H1 (cell line): Measurements from ENCODE around the gene FAM204A. TPM values are rescaled to one million over a fixed set of nuclear protein-coding genes. Genes with fewer than 3 reads are reported as not detected.

Source experiments
- CTCF ChIA-PET: fragments of 300-600 bp; sonication (Branson Sonifier 250); formaldehyde crosslinking; loops from one replicate; lab custom pipeline; 2021; ENCODE audit not compliant: partially characterized antibody; lab: Charles Lee
- POLR2A ChIA-PET: fragments of 300-600 bp; sonication (Branson Sonifier 250); formaldehyde crosslinking; loops from one replicate; lab custom pipeline; 2021; ENCODE audit warnings: inconsistent platforms; ENCODE audit not compliant: partially characterized antibody; lab: Charles Lee
- DNase-seq, 2 experiments: peaks; one replicate each; pipeline versions ENCODE4 v3.0.0 to v3.0.0-alpha.2; 2010 to 2022; ENCODE audit warnings: low spot score in 2 of 2, low read depth in 1 of 2, mixed read lengths in 1 of 2
- FAIRE-seq: peaks from 2 replicates; lab custom pipeline; 2011; peaks lifted over from hg19 to GRCh38; lab: Jason Lieb, UNC
- H2AFZ ChIP-seq: 2 replicates; pipeline ENCODE4 v1.8.1; 2012; ENCODE audit warnings: low read length, inconsistent platforms
- H2AK5ac ChIP-seq: 2 replicates; pipeline ENCODE4 v1.6.1; 2013; ENCODE audit warnings: low read depth, low read length
- H2BK120ac ChIP-seq: replicated peaks from 2 replicates; pipeline ENCODE3; 2013; ENCODE audit warnings: low read depth, low read length, inconsistent platforms
- H2BK12ac ChIP-seq: 2 replicates; pipeline ENCODE4 v1.6.1; 2013; ENCODE audit warnings: low read depth, low read length
- H2BK15ac ChIP-seq: 2 replicates; pipeline ENCODE4 v1.6.1; 2013; ENCODE audit warnings: low read length
- H2BK20ac ChIP-seq: 2 replicates; pipeline ENCODE4 v1.6.1; 2013; ENCODE audit warnings: low read length
- H2BK5ac ChIP-seq: 2 replicates; pipeline ENCODE4 v1.6.1; 2013; ENCODE audit warnings: low read depth, low read length
- H3K14ac ChIP-seq: 2 replicates; pipeline ENCODE4 v1.6.1; 2013; ENCODE audit warnings: inconsistent platforms; ENCODE audit not compliant: insufficient read length
- H3K18ac ChIP-seq: 2 replicates; pipeline ENCODE4 v1.6.1; 2013; ENCODE audit warnings: low read length; ENCODE audit errors: extremely low read depth
- H3K23ac ChIP-seq: 2 replicates; pipeline ENCODE4 v1.6.1; 2013; ENCODE audit warnings: inconsistent platforms; ENCODE audit not compliant: insufficient read length
- H3K23me2 ChIP-seq: 2 replicates; pipeline ENCODE4 v1.6.1; 2013; ENCODE audit warnings: low read depth, low read length
- H3K27ac ChIP-seq: 2 replicates; pipeline ENCODE4 v1.6.1; 2011; ENCODE audit warnings: low read depth, low read length, inconsistent platforms
- H3K27me3 ChIP-seq, 4 experiments: replicated peaks in 1 of 4; 1 replicate in 1 of 4; 2 replicates in 3 of 4; pipeline versions ENCODE4 v1.6.1 to v1.8.1; 2011 to 2013; ENCODE audit warnings: low read length in 3 of 4, mild to moderate bottlenecking in 3 of 4, inconsistent platforms in 2 of 4, mixed read lengths in 2 of 4, moderate library complexity in 1 of 4; ENCODE audit not compliant: control insufficient read depth in 3 of 4, insufficient read depth in 3 of 4; ENCODE audit errors: extremely low read depth in 1 of 4
- H3K36me3 ChIP-seq, 4 experiments: 2 replicates each; pipeline versions ENCODE4 v1.6.1 to v1.8.1; 2011 to 2013; ENCODE audit warnings: mild to moderate bottlenecking in 4 of 4, low read length in 3 of 4, moderate library complexity in 2 of 4, control low read depth in 1 of 4, inconsistent platforms in 1 of 4; ENCODE audit not compliant: insufficient read depth in 4 of 4, control insufficient read depth in 2 of 4
- H3K4ac ChIP-seq: replicated peaks from 2 replicates; pipeline ENCODE3; 2013; ENCODE audit warnings: low read length, low read depth, mixed read lengths, inconsistent platforms; ENCODE audit not compliant: insufficient read length
- H3K4me1 ChIP-seq, 4 experiments: replicated peaks in 1 of 4; 1 replicate in 1 of 4; 2 replicates in 3 of 4; pipeline versions ENCODE4 v1.6.1 to v1.8.1; 2011 to 2013; ENCODE audit warnings: low read length in 3 of 4, inconsistent platforms in 2 of 4, mixed read lengths in 1 of 4; ENCODE audit not compliant: insufficient read depth in 4 of 4, control insufficient read depth in 3 of 4
- H3K4me2 ChIP-seq, 2 experiments: 2 replicates each; pipeline versions ENCODE4 v1.6.1 to v1.8.1; 2011 to 2013; ENCODE audit warnings: low read depth in 2 of 2, low read length in 2 of 2, control low read depth in 1 of 2, inconsistent platforms in 1 of 2, mild to moderate bottlenecking in 1 of 2; ENCODE audit not compliant: insufficient read depth in 1 of 2
- H3K4me3 ChIP-seq, 4 experiments: fragments of 200-600, 300-600 bp in 1 of 4; sonication (generic), shearing (Covaris generic), sonication (Bioruptor Twin) in 1 of 4; 2 replicates each; pipeline versions ENCODE4 v1.5.1 to v1.8.1; 2011 to 2016; ENCODE audit warnings: low read length in 4 of 4, low read depth in 3 of 4, control low read depth in 2 of 4, inconsistent platforms in 2 of 4, mild to moderate bottlenecking in 2 of 4, mixed read lengths in 1 of 4, moderate library complexity in 1 of 4; ENCODE audit not compliant: insufficient read depth in 2 of 4; ENCODE audit errors: extremely low read depth in 1 of 4
- H3K56ac ChIP-seq: replicated peaks from 2 replicates; pipeline ENCODE3; 2013; ENCODE audit warnings: low read depth, mild to moderate bottlenecking, mixed read lengths, low read length, inconsistent platforms; ENCODE audit not compliant: insufficient read length
- H3K79me1 ChIP-seq: 2 replicates; pipeline ENCODE4 v1.6.1; 2013; ENCODE audit warnings: low read depth, low read length, control low read depth
- H3K79me2 ChIP-seq, 2 experiments: 2 replicates each; pipeline versions ENCODE4 v1.6.1 to v1.8.1; 2012 to 2013; ENCODE audit warnings: low read length in 2 of 2, mild to moderate bottlenecking in 2 of 2, inconsistent platforms in 1 of 2; ENCODE audit not compliant: insufficient read depth in 2 of 2, control insufficient read depth in 1 of 2
- H3K9ac ChIP-seq, 4 experiments: replicated peaks in 1 of 4; 1 replicate in 1 of 4; 2 replicates in 3 of 4; pipeline versions ENCODE4 v1.6.1 to v1.8.1; 2011 to 2013; ENCODE audit warnings: low read depth in 3 of 4, low read length in 3 of 4, control low read depth in 2 of 4, mild to moderate bottlenecking in 2 of 4, moderate library complexity in 2 of 4, inconsistent platforms in 1 of 4; ENCODE audit errors: extremely low read depth in 1 of 4
- H3K9me3 ChIP-seq, 2 experiments: 2 replicates each; pipeline versions ENCODE4 v1.6.1 to v1.8.1; 2012 to 2013; ENCODE audit warnings: mild to moderate bottlenecking in 2 of 2, moderate library complexity in 2 of 2, control low read depth in 1 of 2, inconsistent platforms in 1 of 2, low read depth in 1 of 2, low read length in 1 of 2, mixed read lengths in 1 of 2; ENCODE audit not compliant: insufficient read depth in 2 of 2
- H4K20me1 ChIP-seq, 2 experiments: replicated peaks in 1 of 2; 2 replicates each; pipeline versions ENCODE3 to v1.8.1; 2011 to 2013; ENCODE audit warnings: inconsistent platforms in 2 of 2, low read length in 2 of 2, mild to moderate bottlenecking in 1 of 2; ENCODE audit not compliant: insufficient read depth in 2 of 2, control insufficient read depth in 1 of 2
- H4K5ac ChIP-seq: 2 replicates; pipeline ENCODE4 v1.6.1; 2013; ENCODE audit warnings: low read length, low read depth, mixed read lengths, inconsistent platforms; ENCODE audit not compliant: insufficient read length
- H4K8ac ChIP-seq: 2 replicates; pipeline ENCODE4 v1.8.0; 2013; ENCODE audit warnings: mild to moderate bottlenecking, moderate library complexity, low read length, inconsistent platforms; ENCODE audit not compliant: insufficient read depth; ENCODE audit errors: extremely low read depth
- H4K91ac ChIP-seq: replicated peaks from 2 replicates; pipeline ENCODE3; 2013; ENCODE audit warnings: low read length, mixed read lengths, inconsistent platforms; ENCODE audit not compliant: insufficient read length
- ASH2L ChIP-seq: fragments of 200-600, 300-600 bp; sonication (generic); IDR thresholded peaks from one replicate; pipeline ENCODE4 v1.7.1; 2017; ENCODE audit warnings: low read length
- KDM1A ChIP-seq: fragments of 200-600, 300-600 bp; sonication (generic); IDR thresholded peaks from 2 replicates; pipeline ENCODE4 v1.7.1; 2016; ENCODE audit warnings: mild to moderate bottlenecking, low read length, borderline replicate concordance
- POU5F1 ChIP-seq: IDR thresholded peaks from 2 replicates; pipeline ENCODE4 v1.6.1; 2011; ENCODE audit warnings: low read depth, mild to moderate bottlenecking, low read length, moderate library complexity
- RNF2 ChIP-seq: fragments of 200-900, 300-1000 bp; sonication (generic); IDR thresholded peaks from 2 replicates; pipeline ENCODE4 v1.7.1; 2016; ENCODE audit warnings: borderline replicate concordance, low read depth, mild to moderate bottlenecking, antibody characterized with exemption, low read length; ENCODE audit not compliant: poor library complexity, severe bottlenecking; ENCODE audit errors: missing control alignments
- SP4 ChIP-seq: IDR thresholded peaks from 2 replicates; pipeline ENCODE4 v1.6.1; 2012; ENCODE audit warnings: low read length, inconsistent platforms
- TCF12 ChIP-seq: IDR thresholded peaks from 2 replicates; pipeline ENCODE4 v1.6.1; 2011; ENCODE audit warnings: low read depth, mild to moderate bottlenecking, low read length
- YY1 ChIP-seq: IDR thresholded peaks from 2 replicates; pipeline ENCODE4 v1.6.1; 2011; ENCODE audit warnings: low read depth, mild to moderate bottlenecking, low read length
- WGBS, 2 experiments: shearing (Covaris generic) in 1 of 2; methylation state at CpG; one replicate each; pipeline versions ENCODE4 v1.1.6 to v1.1.7; 2013 to 2015; ENCODE audit warnings: low lambda C conversion rate in 2 of 2, mixed read lengths in 2 of 2, inconsistent platforms in 1 of 2, low coverage in 1 of 2, missing lambda C conversion rate in 1 of 2; ENCODE audit not compliant: insufficient replicate concordance in 2 of 2, insufficient coverage in 1 of 2, insufficient read length in 1 of 2; ENCODE audit errors: extremely low coverage in 1 of 2, missing lambda C conversion rate in 1 of 2; 5-methylcytosine and 5-hydroxymethylcytosine counted together
- polyA plus RNA-seq, 7 experiments: library from polyadenylated mRNA; depleted of rRNA in 3 of 7; stranded (reverse) in 5 of 7; unstranded in 2 of 7; fragments of >200 nt in 5 of 7; fragments of 200-250 nt in 2 of 7; gene quantifications; 1 replicate in 5 of 7; 2 replicates in 1 of 7; 4 replicates in 1 of 7; pipeline versions ENCODE4 v1.2.1 to v1.2.3, GENCODE V29; 2011 to 2013; ENCODE audit warnings: missing spikeins in 2 of 7, mixed read lengths in 2 of 7
- total RNA-seq: library from RNA; stranded (reverse); fragmentation: NEBNext Ultra II Directional; extraction: Animal tissue kit (Norgen Biotek cat#: 25700); gene quantifications from 2 replicates; pipeline ENCODE4 v1.2.1, GENCODE V29; 2021

Gene FAM204A
- total and polyA plus RNA-seq, 2 of the 8 experiments (the other 6 are each of a cell fraction or from before 2014, with no cell fraction given) = 4.9 to 37.4 TPM

GRCh38 chr10:118309911-118310310, 32.2 kb downstream of the FAM204A start:
- Histone ChIP-seq H2BK20ac (no peak overlapping the region), H4K5ac (no peak overlapping the region), H3K36me3 (peaks cover 0 to 12% (median 2%) of the 10 kb centered on the region in 4 experiments; a peak in 2 of 8 replicates), H3K9ac (no peak overlapping the region), H3K4me1 (no peaks in the 10 kb centered on the region), H2BK15ac (no peak overlapping the region), H2AFZ (no peak overlapping the region), H3K18ac (no peak overlapping the region), H3K27ac (no peak overlapping the region), H3K79me1 (no peaks in the 10 kb centered on the region), H3K23ac (no peak overlapping the region), H3K14ac (no peak overlapping the region), H2AK5ac (no peak overlapping the region), H3K4me2 (no peak overlapping the region), H4K20me1 (no peaks in the 10 kb centered on the region), H2BK120ac (no peak overlapping the region), H4K91ac (no peak overlapping the region), H3K56ac (no peak overlapping the region), H2BK12ac (no peak overlapping the region), H3K27me3 (peaks cover 0 to 1% (median 0%) of the 10 kb centered on the region in 4 experiments; a peak in 1 of 7 replicates), H3K23me2 (no peaks in the 10 kb centered on the region), H3K4ac (no peak overlapping the region), H2BK5ac (no peak overlapping the region), H3K9me3 (no peaks in the 10 kb centered on the region), H3K79me2 (no peaks in the 10 kb centered on the region), H4K8ac (no peak overlapping the region), H3K4me3 (no peak overlapping the region)
- 91% methylated on average over 2 of the region's 2 CpGs; no CpG with 5 or more reads in 1 of the 2 experiments for WGBS, 2 experiments
- ChIA-PET POLR2A (no interaction called here), CTCF (interaction anchor here (0.6 kb wide), 1 partner anchor 73 kb away, joined by 4 read pairs; no protein-coding TSS in a partner anchor)
- TF ChIP-seq YY1 = no peak
- TF ChIP-seq TCF12 = no peak
- no peak for TF ChIP-seq RNF2
- TF ChIP-seq SP4 = no peak
- no peak for TF ChIP-seq KDM1A
- no peak for TF ChIP-seq ASH2L
- no peak for TF ChIP-seq POU5F1
- FAIRE-seq (no peak), DNase-seq (no peak)
